HuH-7.5 (cell line): ENCODE results near the gene ADAMTS19.

Experiments
- DNase-seq: peaks from one replicate; pipeline ENCODE4 v3.0.0; 2011; ENCODE audit warnings: low spot score

ADAMTS19 gene

DNA sequence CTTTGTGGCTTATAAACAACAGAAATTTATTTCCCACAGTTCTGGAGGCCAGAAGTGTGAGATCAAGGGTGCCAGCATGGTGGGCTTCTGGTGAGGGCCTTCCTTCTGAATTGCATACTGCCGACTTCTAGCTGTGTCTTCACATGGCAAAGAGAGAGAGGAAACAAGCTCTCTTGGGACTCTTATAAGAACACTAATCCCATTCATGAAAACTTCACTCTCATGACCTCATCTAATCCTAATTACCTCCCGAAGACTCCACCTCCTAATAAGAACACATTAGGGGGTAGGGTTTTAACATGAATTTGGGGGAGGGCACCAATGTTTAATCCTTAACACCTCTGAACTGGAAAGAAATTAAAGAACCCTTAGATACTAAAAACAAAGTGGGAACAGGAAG is 211.9 kb downstream of the ADAMTS19 start:
- DNase-seq: no peak

DNA sequence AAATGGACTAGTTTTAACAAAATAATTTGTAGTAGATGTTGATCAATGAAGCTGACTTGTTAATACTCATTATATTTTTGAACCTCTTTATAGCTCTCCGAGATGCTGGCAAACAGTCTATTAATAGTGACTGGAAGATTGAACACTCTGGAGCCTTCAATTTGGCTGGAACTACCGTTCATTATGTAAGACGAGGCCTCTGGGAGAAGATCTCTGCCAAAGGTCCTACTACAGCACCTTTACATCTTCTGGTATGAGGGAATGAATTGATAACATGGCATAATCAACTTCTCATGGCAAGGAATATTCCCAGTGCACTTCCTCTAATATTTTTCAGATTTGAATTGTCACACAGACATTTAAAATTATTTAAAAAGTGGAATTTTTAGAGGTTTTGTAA is 219.6 kb downstream of the ADAMTS19 start:
- DNase-seq: no peak

DNA sequence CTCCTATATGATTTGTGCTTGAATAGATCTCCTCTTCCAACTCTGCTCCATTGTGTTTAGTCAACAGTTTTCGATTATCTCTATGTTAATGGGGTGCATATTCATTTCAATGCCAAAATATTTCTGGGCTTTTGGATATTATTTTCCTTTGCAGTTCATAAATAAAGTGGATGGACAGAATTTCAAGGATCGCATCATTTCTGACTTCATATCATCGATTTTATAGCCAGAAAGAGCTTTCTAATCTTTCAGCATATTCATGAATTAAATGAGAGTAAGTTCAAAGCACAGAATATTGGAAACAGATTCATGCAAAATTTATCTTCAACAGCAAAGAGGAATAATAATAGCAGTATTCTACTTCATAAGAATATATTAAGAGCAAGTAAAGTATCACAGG is 227.8 kb downstream of the ADAMTS19 start:
- DNase-seq: no peak

DNA sequence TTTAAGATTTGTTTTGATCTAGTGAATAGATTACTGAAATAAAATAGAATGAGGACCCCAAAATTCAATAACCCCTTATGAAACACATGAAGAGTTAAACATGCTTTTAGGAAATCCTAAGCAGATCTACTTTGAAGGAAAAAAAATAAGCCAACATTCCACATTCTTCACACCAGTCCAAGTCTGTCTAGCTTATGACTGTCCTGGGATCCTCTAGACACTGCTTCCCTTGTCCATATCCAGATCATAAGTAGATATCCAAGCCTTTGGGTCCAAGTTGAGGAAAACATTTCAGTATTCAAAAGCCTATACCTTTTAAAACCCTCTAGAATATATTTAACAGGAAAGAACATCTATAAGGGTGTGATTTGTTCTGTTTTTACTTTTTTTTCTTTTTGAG is 228.9 kb downstream of the ADAMTS19 start:
- DNase-seq: no peak

DNA sequence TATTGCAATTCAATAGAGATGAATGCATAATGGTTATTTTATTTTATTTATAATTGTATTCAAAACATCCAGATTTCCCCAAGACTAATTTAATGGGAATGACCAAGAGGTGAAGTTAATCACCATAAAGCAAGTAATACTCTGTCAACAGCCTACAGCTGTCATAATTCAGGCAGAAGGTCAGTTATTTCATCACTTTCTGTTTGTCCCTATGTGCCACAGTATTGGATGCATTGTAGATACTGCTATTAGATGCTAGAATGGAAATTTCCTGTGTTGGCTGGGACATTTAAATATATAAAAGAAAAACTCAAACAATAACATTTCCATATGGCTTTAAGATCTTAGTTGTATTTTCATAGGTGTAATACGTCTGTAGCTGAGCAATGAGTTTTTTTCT is 231.1 kb downstream of the ADAMTS19 start:
- no peak for DNase-seq

DNA sequence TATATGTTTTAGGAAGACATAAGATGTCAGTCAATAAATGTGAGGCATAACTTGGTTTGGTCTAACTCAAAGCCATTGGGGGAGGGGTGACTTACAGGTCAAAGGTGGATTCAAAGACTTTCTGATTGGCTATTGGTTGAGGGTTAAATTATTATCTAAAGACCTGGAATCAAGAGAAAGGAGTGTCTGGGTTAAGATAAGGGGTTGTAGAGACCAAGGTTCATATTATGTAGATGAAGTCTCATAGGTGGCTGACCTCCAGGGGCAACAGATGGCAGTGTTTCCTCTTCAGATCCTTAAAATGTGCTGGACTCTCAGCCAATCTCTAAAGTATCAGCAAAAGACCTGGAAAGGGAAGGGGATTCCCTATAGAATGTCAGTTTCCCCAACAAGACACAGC is 236.5 kb downstream of the ADAMTS19 start:
- DNase-seq: no peak

DNA sequence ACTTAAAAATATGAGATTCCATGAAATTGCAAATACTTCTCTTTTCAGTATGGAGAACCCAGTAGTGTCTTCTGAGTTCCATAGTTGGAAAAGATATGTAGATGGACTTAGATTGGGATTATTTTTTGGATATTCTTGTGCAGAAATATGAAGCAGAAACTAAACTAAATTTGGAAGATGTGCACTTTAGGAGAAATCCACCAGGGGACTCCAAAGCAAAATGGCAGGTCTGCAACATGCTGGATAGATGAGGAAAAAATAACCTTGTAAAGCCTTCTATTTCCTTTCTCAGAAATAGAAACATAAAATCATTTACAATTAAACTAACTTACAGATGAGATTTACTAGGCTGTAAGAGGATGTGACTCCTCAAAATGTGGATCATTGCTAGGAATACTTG is 238.6 kb downstream of the ADAMTS19 start:
- no peak for DNase-seq

DNA sequence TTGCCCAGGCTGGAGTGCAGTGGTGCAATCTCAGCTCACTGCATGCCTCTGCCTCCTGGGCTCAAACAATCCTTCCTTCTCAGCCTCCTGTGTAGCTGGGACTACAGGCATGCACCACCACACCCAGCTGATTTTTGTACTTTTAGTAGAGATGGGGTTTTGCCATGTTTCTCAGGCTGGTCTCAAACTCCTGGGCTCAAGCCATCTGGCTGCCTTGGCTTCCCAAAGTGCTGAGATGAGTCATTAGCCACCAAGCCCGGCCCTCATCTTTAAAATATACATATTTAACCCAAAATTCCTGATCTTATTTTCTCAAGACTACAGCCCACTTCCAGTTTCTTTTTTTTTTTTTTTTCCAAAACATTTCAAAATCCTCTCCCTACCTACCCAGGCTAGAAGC is 256.1 kb downstream of the ADAMTS19 start:
- no peak for DNase-seq

DNA sequence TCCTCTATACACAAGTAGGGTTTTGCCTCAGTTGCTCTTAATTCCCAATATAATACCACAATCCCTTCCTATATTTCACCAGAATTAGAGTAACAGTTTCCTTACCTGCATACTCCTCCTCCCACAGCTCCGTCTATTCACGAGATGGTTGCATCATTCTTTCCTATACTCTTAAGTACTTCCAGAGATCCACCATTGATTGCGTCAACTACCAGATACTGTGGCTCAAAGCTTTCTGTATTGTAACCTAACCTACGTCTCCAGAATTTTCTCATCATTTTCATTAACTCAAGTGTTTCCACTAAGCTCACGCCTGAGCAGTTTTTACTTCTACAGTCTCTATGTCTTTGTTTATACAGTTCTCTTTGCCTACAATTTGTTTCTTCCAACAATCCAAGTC is 256.6 kb downstream of the ADAMTS19 start:
- no peak for DNase-seq

DNA sequence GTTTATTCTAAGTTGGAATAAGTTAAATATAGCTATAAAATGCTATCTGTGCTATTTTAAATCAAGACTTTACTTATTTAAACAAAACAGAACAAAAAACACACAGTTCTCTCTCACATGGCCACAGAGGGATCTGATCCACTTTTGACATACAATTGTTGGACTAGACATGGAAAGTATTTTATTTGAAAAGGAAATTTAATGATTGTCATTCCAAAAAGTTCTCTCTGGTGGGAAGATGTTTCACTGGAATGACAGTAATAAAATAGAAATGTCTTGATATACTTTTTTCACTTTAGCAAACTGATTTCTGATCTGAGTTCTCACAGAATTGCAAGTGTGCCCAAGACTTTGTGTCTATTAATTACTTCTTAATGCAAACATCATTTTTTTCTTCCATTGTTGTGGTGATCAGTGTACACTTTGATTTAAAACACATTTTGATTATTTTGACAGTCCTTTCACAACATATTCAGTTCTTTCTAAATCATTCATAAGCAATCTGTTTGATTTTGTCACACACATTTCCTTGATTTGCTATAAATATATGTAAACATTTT is 257.7 kb downstream of the ADAMTS19 start:
- DNase-seq: no peak

DNA sequence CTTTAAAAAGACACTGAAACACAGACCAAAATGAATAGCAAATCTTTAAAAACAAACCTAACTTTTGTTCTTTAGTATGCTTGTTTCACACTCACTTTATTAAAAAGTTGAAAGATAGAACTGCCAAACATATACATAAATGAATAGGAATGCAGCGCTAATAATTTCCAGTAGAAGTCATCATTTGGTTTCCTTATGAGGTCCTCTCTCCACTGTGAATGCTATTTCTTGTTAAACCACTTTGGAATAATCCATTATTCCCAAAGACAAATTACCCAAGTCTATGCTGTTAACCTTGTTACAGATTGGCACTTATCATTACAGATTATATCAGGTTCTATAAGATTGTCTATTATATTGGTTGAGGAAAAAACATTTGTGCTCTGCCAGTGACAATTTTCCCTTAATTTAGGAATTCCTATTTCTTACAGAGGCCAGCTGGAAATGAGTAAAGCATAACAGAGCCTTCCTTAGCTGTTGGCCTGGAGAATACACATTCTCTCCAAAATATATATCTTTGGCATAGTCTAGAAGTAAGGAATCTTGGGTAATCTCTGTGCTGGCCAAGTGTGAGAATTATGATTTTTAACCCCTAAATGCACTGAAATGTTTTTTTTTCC is 258.5 kb downstream of the ADAMTS19 start:
- no peak for DNase-seq

DNA sequence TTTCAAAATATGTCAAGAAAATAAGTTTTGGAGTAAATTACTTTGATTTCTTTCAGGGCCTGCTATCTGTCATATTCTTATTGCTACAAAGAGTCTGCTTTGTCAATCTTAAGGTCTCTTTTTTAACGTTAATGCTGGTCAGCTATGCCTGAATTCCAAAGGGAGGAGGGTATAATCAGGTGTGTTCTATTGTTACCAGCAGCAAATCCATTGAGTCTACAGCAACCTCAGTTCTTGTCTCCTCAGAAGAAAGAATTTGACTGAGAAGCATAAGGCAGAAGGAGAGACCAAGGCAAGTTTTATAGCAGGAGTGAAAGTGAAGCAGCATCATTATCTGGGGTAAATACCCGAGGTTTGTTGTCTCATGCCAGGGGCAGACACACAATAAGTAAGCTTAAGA is 264.1 kb downstream of the ADAMTS19 start:
- DNase-seq: no peak

DNA sequence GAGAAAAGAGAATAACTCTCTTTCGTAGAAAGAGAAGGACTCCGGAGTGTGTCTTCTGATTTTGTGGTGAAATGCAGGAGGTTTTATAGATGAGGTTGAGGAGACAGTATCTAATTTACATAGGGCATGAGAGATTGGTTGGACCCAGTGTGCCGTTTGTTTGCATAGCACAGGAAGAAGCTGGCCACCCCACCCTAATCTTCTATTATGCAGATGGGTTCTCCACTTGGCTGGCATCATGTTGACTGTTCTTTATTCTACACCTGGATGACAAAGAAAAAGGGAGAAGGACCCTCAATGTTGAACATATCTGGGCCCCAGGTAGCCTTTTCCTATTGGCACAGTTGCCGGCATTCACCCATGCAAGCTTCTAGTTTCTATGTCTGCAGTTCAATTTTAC is 264.5 kb downstream of the ADAMTS19 start:
- DNase-seq: no peak

DNA sequence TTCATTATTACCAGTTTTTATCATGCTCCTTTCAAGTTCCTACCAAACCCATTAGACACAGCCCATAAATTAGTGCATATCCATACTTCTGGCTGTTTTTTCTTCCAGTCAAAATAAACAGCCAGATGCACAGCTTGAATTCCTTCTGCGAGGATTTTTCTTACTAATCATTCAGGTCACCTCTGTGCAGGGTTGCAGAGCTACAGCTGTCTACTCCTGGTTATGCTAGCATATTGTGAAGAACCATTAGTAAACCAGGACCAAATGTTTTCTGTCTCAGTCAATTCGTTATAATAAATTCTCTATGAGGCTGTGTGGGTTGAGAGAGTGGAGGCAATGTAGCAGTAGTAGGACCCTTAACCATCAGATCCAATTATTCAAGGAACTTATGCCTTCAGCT is 279.7 kb downstream of the ADAMTS19 start:
- DNase-seq: no peak

DNA sequence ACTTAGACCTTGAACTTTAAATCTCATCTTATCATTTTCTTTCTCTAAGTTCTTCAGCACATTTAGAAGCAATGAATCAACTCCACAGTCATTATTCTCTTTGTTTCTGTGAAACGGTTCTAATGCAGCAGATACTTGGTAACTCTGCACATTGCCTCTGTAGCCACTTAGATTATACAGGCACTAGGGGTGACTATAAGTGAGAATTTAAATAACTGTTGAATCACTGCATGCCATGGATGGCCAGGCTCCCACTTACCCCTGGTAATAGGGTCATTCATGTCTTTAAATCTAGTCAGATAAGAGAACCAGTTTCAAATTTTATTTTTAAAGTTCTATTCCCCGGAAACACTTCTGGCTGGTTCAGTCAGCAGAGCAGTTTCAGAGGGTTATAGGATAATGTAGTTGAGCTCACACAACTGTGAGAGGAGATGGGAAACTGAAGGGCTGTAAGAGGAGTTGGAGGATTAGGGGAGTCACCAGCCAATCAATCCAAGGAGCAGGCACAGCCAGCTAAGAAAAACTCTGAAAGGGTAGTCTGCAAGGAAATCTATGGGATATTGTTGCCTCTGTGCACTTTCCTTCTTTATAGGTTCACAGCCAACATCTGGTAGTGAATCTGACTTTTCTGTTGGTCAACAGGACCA is 283.6 kb downstream of the ADAMTS19 start:
- no peak for DNase-seq

DNA sequence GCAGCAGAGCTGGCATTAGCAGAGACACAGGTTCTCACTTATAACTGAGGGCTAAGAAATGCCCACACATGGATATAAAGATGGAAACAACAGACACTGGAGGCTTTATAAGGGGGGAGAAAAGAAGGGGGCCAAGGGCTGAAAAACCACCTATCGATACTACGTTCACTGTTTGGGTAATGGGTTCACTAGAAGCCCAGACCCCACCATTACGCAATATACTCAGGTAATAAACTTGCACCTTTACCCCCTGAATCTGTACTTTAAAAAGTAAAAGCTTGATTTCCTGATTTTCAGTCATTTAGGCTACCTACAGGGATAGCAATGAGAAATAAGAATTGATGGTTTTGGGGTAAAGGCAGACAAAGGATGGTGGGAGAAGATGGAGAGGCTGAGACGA is 285.9 kb downstream of the ADAMTS19 start:
- no peak for DNase-seq

DNA sequence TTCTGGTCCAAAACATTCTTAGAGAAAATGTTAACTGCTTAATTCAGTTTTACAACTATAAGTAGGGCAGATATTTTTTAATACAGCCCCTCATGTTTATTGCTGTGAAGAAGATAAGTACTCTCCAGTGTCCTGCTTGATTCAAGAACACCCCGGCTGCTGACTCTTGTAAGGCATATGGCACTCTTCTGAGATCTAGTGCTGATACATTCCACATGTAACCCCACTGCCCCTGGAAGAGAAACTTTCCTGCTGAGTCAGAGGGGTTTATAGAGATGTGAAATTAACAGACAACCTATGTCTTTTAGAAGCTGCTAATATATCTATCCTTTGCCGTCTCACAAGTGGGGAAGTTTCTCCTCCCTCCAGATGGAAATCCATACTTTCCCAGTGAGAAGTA is 286.8 kb downstream of the ADAMTS19 start:
- no peak for DNase-seq

DNA sequence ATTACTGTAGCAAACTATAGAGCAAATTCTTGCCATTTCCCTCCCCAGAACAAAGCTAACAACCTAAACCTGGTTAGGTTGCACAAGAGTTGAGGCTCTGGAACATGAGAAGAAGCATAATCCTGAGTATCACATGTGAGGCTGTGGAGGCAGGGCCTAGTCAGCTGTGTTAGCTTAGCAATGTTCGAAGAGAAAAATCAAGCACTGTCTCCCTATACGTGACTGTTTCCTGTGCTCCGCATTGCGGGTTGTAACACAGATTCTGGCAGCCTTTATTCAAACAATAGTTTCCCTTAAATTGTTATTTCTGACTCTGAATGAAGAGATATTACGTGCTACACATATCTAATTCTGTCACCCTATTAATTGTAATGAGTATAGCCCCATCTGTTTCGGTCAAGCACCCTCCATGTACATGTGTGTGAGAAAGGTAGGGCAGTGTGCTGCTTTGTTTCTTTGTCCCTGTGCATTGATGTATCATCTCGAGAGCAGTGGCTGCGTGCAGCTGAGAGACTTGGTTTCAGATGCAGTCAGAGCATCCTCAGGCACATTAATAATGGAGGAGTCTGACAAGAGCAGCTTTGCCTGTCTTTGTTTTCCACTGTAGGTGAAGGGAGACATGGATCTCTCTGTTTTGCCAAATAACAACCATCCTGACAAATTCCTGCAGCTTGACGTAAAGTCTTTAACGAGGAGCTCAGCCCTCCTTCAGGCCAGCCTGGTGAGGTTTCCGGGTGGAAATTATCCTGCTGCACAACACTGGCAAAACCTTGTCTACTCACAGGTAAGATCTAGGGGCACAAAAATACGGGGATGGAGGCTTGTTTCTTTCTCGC is 287.7 kb downstream of the ADAMTS19 start, which contains the start of gene MINAR2:
TSS of gene MINAR2 (plus strand) at position 523 of the 836 bp plus-strand sequence. CDS start at position 620, 97 bp downstream.
- DNase-seq: no peak

DNA sequence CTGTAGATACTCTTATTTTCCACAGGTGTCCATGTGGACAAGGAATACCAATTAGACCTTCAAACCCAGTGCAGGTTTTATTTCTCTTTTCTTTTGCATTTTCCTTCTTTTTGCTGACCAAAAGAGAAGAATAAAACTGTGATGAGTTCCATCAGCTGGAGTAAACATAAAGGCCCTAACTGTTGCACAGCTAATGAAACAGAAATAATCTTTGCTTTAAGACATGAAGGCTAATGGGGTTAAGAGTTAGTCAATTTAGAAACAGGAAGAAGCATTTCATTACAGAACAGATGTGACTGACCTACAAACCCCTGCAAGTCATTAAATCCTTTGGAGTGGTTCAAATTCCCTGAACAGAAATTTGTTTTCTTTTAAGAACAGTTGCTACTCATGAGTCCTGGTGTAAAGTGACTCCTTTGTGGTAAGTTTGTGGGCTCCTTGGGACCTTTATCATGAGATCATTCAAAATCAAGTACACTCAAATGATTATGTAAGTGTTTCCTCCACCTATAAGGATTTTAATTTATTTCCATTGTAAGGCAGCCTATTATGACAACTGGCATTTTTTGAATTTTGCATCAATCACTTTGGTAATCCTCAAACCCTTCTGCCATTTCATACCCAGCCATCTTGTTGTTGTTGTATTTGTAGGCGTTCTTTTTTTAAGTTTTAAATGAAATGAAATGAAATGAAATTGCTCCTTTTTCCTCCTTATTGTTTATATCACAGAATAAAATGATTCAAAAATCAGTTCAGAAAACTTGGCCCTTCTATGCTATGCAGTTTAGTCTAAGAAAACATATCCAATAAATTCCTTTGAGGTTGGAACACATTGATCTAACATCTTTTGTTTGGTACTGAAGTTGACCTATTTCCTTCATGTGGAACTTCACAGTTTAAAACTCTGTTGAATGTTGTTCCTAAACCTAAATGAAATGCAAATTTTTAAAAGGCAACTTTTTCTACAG is 289.1 kb downstream of the ADAMTS19 start:
- DNase-seq: no peak

DNA sequence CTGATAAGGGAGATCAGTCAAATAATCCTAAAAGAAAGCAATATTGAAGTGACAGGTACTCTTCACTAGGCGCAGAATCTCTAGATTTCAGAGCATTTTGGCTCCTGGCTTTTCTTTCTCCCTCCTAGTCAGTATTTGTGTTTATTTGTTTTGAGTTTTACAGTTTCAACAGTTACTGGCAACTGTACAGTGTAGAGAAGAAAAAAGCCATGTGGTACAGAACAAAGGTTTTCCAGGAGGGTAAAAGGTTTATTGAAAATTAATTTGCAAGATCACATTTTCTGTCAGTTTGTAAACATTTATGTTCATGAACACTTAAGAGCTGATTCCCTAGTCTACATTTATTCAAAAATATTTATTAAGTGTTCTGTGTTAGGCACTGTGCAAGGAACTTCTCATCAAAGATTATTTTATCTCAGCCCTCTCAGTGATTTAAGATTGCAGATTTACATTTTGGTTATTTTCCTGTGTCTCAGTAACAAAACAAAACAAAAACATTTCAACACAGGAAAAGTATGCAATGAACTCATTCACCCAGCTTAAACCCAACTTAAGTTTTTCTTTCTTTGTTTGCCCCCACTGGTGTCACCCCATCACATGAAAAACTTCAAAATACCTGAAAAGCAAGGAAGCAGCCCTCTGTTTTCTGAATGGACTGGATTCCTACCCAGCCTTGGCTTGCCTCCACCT is 300.7 kb downstream of the ADAMTS19 start:
- DNase-seq: no peak

DNA sequence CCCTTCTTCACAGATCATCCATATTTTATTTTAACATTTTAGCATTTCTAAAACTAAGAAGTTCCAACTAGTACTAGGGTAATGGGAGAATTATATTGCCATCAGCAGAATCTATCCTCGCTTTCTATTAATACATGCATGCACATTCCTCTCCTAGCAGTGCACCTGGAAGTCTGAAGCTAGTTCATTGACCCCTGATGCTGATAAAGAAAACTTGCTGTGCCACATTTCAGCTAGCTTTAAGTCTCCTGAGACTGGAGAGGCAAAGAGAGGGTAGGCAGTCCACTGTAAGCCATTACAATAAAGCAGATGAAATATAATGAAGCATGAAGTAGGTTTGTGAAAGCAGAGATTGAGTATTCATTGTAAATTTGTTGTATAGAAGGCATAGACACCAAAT is 303.6 kb downstream of the ADAMTS19 start:
- DNase-seq: no peak
